ENCODE measurements around the gene MAST4. TPM values are rescaled to one million over a fixed set of nuclear protein-coding genes. Genes with fewer than 3 reads are reported as not detected.

Gene MAST4
- total and polyA plus RNA-seq, 2 of the 4 experiments (the other 2 are of a cell fraction): 4.8 to 6.8 TPM

DNA sequence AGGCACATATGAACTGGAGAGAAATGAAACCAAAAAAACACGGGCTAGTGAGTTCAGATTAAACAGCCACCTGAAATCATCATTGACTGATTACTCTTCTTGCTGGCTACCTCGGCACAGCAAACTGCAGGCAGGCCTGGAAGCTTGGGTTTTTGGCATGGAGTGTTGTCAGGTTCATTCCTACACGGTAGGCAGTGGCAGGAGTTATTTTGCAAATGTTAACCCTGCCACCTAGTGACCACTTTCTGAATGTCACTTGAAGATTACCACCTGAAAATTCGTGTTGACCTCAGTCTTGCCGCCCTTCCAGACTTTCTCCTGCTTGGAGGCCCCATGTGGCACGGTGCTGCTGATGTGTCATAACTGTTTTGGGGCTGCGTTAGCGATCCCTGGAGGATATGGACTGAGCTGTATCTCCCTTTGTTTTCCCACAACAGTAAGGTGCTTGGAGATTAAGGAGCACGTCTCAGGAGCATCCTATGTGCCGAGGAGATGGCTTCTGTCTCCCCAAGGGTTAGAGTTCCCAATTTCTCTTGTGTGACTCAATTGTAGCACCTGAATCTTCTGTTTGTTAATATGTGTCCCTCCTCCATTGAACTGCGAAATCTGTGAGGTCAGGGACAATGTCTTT lies 613.1 kb downstream of the MAST4 start (continued):
- no peak for TF ChIP-seq BHLHE40 (IDR thresholded peaks at IDR 0.05; ENCODE audit: low read depth, low read length)

DNA sequence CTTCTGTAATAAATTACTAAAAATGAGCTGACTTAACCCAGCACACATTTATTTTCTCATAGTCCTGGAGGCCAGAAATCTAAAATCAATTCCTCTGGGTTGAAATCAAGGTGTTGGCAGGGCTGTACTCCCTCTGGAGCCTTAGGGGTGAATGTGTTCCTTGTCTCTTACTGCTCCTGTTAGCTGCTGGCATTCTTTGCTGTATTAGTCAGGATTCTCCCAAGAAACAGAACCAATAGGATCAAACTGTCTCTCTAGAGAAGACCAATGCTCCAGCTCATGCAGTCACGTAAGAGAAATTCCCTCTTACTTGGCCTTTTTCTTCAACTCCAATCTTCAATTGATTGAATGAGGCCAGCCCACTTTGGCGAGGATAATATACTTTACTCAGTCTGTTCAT lies 615.7 kb downstream of the MAST4 start:
- POLR2A ChIA-PET (ENCODE audit: unreplicated experiment): no interaction called here

More for the DNA sequence above, 615.7 kb downstream of the MAST4 start:
- H2BK20ac ChIP-seq (ENCODE audit: low read depth, low read length): no peak overlapping the region
- WGBS, 2 experiments (ENCODE audit: extremely low coverage in 2 of 2, insufficient read length in 1 of 2): no CpG with 5 or more reads among the region's 2 CpGs
- H3K23ac ChIP-seq (ENCODE audit: low read depth, low read length): no peak overlapping the region
- H3K79me1 ChIP-seq (ENCODE audit: low read depth in 1 of 2, low read length in 2 of 2): no peaks in the 10 kb centered on the region
- no peak overlapping the region for H4K8ac ChIP-seq (ENCODE audit: low read depth in 2 of 2, low read length in 2 of 2)
- no peak overlapping the region for H3K27ac ChIP-seq (ENCODE audit: insufficient read depth, low read length)
- H4K20me1 ChIP-seq (ENCODE audit: insufficient read depth, low read length): no peaks in the 10 kb centered on the region
- DNase-seq (peak; percentile 87), ATAC-seq (ENCODE audit: low read depth) (peak; percentile 65)
- in situ Hi-C loops (cut with MboI; ENCODE audit: low sequenced_read_pairs) (loop anchor here (5.0 to 25.0 kb wide), 2 partner anchors 50 to 900 kb away; no protein-coding TSS in a partner anchor), dilution Hi-C loops (cut with HindIII; ENCODE audit: low sequenced_read_pairs, unreplicated experiment) (no loop called here), intact Hi-C loops (cut with micrococcal nuclease) (no loop called here)
- 0 out of 2 replicates have a peak, but pooled peaks cover 3% of the 10 kb centered on the region for H3K9me1 ChIP-seq (ENCODE audit: insufficient read depth, low read length)
- no peak for TF ChIP-seq RFX5 (IDR thresholded peaks at IDR 0.05; ENCODE audit: low read depth, low read length)
- TF ChIP-seq, protein P1, sequence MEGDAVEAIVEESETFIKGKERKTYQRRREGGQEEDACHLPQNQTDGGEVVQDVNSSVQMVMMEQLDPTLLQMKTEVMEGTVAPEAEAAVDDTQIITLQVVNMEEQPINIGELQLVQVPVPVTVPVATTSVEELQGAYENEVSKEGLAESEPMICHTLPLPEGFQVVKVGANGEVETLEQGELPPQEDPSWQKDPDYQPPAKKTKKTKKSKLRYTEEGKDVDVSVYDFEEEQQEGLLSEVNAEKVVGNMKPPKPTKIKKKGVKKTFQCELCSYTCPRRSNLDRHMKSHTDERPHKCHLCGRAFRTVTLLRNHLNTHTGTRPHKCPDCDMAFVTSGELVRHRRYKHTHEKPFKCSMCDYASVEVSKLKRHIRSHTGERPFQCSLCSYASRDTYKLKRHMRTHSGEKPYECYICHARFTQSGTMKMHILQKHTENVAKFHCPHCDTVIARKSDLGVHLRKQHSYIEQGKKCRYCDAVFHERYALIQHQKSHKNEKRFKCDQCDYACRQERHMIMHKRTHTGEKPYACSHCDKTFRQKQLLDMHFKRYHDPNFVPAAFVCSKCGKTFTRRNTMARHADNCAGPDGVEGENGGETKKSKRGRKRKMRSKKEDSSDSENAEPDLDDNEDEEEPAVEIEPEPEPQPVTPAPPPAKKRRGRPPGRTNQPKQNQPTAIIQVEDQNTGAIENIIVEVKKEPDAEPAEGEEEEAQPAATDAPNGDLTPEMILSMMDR (conservative IDR thresholded peaks at IDR 0.05; ENCODE audit: low read depth, low read length): 0 out of 2 replicates have a peak, but pooled peaks have one; percentile 2
- no peak overlapping the region for H2BK15ac ChIP-seq (ENCODE audit: low read depth, low read length)
- H3K14ac ChIP-seq (replicated peaks; ENCODE audit: low read depth, low read length): no peak overlapping the region
- H2BK120ac ChIP-seq (ENCODE audit: low read depth, low read length): no peak overlapping the region
- no peak overlapping the region for H4K5ac ChIP-seq (ENCODE audit: low read depth, low read length)
- no peak overlapping the region for H3K9ac ChIP-seq (ENCODE audit: low read depth, low read length)
- no peak overlapping the region for H2AK9ac ChIP-seq (replicated peaks; ENCODE audit: low read depth, low read length, poor library complexity)
- H3K18ac ChIP-seq (ENCODE audit: low read depth, low read length): no peak overlapping the region
- no peaks in the 10 kb centered on the region for H3K36me3 ChIP-seq (ENCODE audit: control insufficient read depth, insufficient read depth, low read length)
- H3K4me3 ChIP-seq (ENCODE audit: insufficient read depth, low read depth, low read length): no peak overlapping the region
- CTCF ChIA-PET: no interaction called here
- no peak overlapping the region for H3K4me2 ChIP-seq (ENCODE audit: low read depth, low read length)
- peak overlapping the region; percentile 26; the same call in 1 of the 2 replicates for H3K4ac ChIP-seq (ENCODE audit: low read depth, low read length)
- H2BK5ac ChIP-seq (ENCODE audit: low read depth, low read length, poor library complexity, severe bottlenecking): no peak overlapping the region
- no peak overlapping the region for H2AFZ ChIP-seq (replicated peaks; ENCODE audit: low read length, poor library complexity)
- H2AK5ac ChIP-seq (ENCODE audit: low read depth, low read length): no peak overlapping the region
- H4K91ac ChIP-seq (ENCODE audit: insufficient read depth, low read depth, low read length): no peak overlapping the region
- H3K56ac ChIP-seq (ENCODE audit: extremely low read depth, insufficient read depth, low read length): no peak overlapping the region
- peaks cover 4% of the 10 kb centered on the region; the same call in 1 of the 2 replicates for H3K4me1 ChIP-seq (ENCODE audit: control insufficient read depth, insufficient read depth, low read length)
- no peaks in the 10 kb centered on the region for H3K27me3 ChIP-seq (ENCODE audit: control insufficient read depth, insufficient read depth, low read length)
- no TSS peak for BruUV-seq (replicated peaks)
- H3K9me3 ChIP-seq (ENCODE audit: control insufficient read depth, insufficient read depth, low read length): no peaks in the 10 kb centered on the region

All from IMR-90 (cell line).